CD8-positive, alpha-beta memory T cell (primary cell): Measurements from ENCODE around the gene GCDH. TPM values are rescaled to one million over a fixed set of nuclear protein-coding genes. Genes with fewer than 3 reads are reported as not detected.

ENCODE experiments used
- CTCF ChIA-PET: fragments of 350-600 bp; sonication (Branson Sonifier 250); formaldehyde crosslinking; loops from one replicate; lab custom pipeline; 2021; ENCODE audit warnings: antibody characterized with exemption; lab: Charles Lee
- POLR2A ChIA-PET: fragments of 350-600 bp; sonication (Branson Sonifier 250); formaldehyde crosslinking; loops from one replicate; lab custom pipeline; 2021; ENCODE audit warnings: antibody characterized with exemption; lab: Charles Lee
- DNase-seq, 5 donors: peaks; one replicate each; pipeline versions ENCODE4 v3.0.0 to v3.0.0-alpha.2; 2020 to 2022; ENCODE audit warnings: mixed read lengths in 1 of 5
- H3K27ac ChIP-seq: one replicate; pipeline ENCODE4 v1.7.0; 2013; ENCODE audit warnings: low read depth, mild to moderate bottlenecking, low read length, moderate library complexity
- H3K27me3 ChIP-seq: 2 replicates; pipeline ENCODE4 v1.7.0; 2013; ENCODE audit warnings: low read length, mild to moderate bottlenecking; ENCODE audit not compliant: insufficient read depth, poor library complexity, severe bottlenecking
- H3K36me3 ChIP-seq: 2 replicates; pipeline ENCODE4 v1.7.0; 2013; ENCODE audit warnings: mild to moderate bottlenecking, low read length, moderate library complexity; ENCODE audit not compliant: insufficient read depth
- H3K4me1 ChIP-seq: 2 replicates; pipeline ENCODE4 v1.7.0; 2013; ENCODE audit warnings: mild to moderate bottlenecking, low read length, moderate library complexity; ENCODE audit not compliant: insufficient read depth
- H3K4me3 ChIP-seq: 2 replicates; pipeline ENCODE4 v1.7.0; 2013; ENCODE audit warnings: mild to moderate bottlenecking, low read length
- H3K9me3 ChIP-seq: 2 replicates; pipeline ENCODE4 v1.7.0; 2013; ENCODE audit warnings: mild to moderate bottlenecking, low read length
- H3K27ac Mint-ChIP-seq, 8 donors: one replicate each; pipeline ENCODE4 v1.8.0; 2020 to 2021; ENCODE audit warnings: mixed read lengths in 8 of 8, mild to moderate bottlenecking in 6 of 8, inconsistent platforms in 3 of 8, moderate library complexity in 3 of 8
- H3K27me3 Mint-ChIP-seq, 2 donors: one replicate each; pipeline ENCODE4 v1.8.0; 2020 to 2021; ENCODE audit warnings: mixed read lengths in 2 of 2, mild to moderate bottlenecking in 1 of 2, moderate library complexity in 1 of 2
- H3K36me3 Mint-ChIP-seq, 3 donors: one replicate each; pipeline ENCODE4 v1.8.0; 2020 to 2021; ENCODE audit warnings: mixed read lengths in 3 of 3, inconsistent platforms in 1 of 3, mild to moderate bottlenecking in 1 of 3
- H3K4me1 Mint-ChIP-seq, 3 donors: one replicate each; pipeline ENCODE4 v1.8.0; 2020 to 2021; ENCODE audit warnings: mixed read lengths in 3 of 3, inconsistent platforms in 1 of 3, mild to moderate bottlenecking in 1 of 3
- H3K4me3 Mint-ChIP-seq, 7 donors: one replicate each; pipeline ENCODE4 v1.8.0; 2020 to 2021; ENCODE audit warnings: mixed read lengths in 7 of 7, mild to moderate bottlenecking in 6 of 7, moderate library complexity in 4 of 7, inconsistent platforms in 2 of 7
- H3K9me3 Mint-ChIP-seq, 5 donors: one replicate each; pipeline ENCODE4 v1.8.0; 2020 to 2022; ENCODE audit warnings: mixed read lengths in 5 of 5, mild to moderate bottlenecking in 3 of 5, moderate library complexity in 2 of 5, inconsistent platforms in 1 of 5
- polyA plus RNA-seq: library from polyadenylated mRNA; unstranded; fragments of 300-500 nt; fragmentation: Illumina TruSeq; gene quantifications from one replicate; pipeline ENCODE4 v1.2.3, GENCODE V29; 2021
- total RNA-seq, 2 experiments: library from RNA; stranded (reverse); gene quantifications; one replicate each; pipeline ENCODE4 v1.2.3, GENCODE V29; 2021

GCDH gene
- total and polyA plus RNA-seq, 3 experiments from 2014 or later: 19.7 to 60.1 (median 59.4) TPM

DNA sequence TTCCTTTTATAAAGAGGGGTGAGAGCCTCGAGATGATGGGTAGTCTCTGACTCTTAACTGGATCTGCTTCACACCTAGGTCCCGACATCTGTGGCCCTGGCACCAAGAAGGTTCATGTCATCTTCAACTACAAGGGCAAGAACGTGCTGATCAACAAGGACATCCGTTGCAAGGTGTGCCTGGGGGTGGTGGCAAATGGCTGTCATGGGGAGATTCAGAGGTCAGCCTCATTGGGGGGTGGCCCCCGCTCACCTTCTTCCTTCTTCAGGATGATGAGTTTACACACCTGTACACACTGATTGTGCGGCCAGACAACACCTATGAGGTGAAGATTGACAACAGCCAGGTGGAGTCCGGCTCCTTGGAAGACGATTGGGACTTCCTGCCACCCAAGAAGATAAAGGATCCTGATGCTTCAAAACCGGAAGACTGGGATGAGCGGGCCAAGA lies 49.0 kb downstream of the GCDH start:
- Mint-ChIP-seq H3K27me3 (peaks cover 0 to 4% of the 10 kb centered on the region in 2 donors), H3K4me3 (peak overlapping the region; percentile 94 to 99 (median 99)), H3K27ac (peak overlapping the region in 7 of 8 donors; percentile 91 to 98 (median 97)), H3K9me3 (no peaks in the 10 kb centered on the region), H3K36me3 (peaks cover 14 to 65% (median 19%) of the 10 kb centered on the region in 3 donors), H3K4me1 (peaks cover 39 to 66% (median 42%) of the 10 kb centered on the region in 3 donors)
- Histone ChIP-seq H3K4me3 (peak overlapping the region; percentile 81), H3K36me3 (peaks cover 56% of the 10 kb centered on the region), H3K27me3 (no peaks in the 10 kb centered on the region), H3K9me3 (no peaks in the 10 kb centered on the region), H3K27ac (peak overlapping the region; percentile 93), H3K4me1 (peaks cover 45% of the 10 kb centered on the region)
- no peak for DNase-seq
- CTCF ChIA-PET: interaction anchor here (0.6 to 1.3 kb wide), 2 partner anchors 25 to 55 kb away, joined by 4 to 5 read pairs; no protein-coding TSS in a partner anchor
- POLR2A ChIA-PET: interaction anchor here (0.6 to 1.2 kb wide), 3 partner anchors 48 to 453 kb away, joined by 3 to 6 read pairs (median 4); partner anchors contain the start of gene GCDH

DNA sequence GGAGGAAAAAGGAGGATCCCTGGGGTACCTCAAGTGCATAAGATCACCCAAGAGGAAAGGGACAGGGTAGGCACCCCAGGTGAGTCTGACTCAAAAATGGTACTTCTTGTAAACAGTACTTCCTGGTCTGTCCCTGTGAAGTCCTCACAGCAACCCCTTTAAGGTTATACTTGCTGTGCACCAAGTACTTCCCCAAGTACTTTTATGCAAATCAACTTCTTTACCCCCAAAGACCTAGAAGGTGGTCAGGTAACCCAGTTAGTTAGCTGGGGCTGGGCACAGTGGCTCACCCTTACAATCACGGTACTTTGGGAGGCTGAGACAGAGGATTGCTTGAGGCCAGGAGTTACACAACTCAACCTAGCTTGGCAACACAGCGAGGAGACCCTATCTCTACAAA lies 49.9 kb downstream of the GCDH start:
- CTCF ChIA-PET: no interaction called here
- Mint-ChIP-seq H3K36me3 (peaks cover 14 to 71% (median 19%) of the 10 kb centered on the region in 3 donors), H3K9me3 (peaks cover 0 to 2% (median 0%) of the 10 kb centered on the region in 5 donors), H3K27ac (peak overlapping the region in 7 of 8 donors; percentile 26 to 91 (median 56)), H3K4me1 (peaks cover 43 to 74% (median 50%) of the 10 kb centered on the region in 3 donors), H3K27me3 (peaks cover 0 to 7% of the 10 kb centered on the region in 2 donors), H3K4me3 (peak overlapping the region in 6 of 7 donors; percentile 23 to 99 (median 74))
- DNase-seq: no peak
- Histone ChIP-seq H3K4me1 (peaks cover 50% of the 10 kb centered on the region), H3K9me3 (no peaks in the 10 kb centered on the region), H3K27me3 (no peaks in the 10 kb centered on the region), H3K27ac (peak overlapping the region; percentile 12), H3K4me3 (no peak overlapping the region), H3K36me3 (peaks cover 60% of the 10 kb centered on the region)
- POLR2A ChIA-PET: interaction anchor here (0.7 kb wide), 1 partner anchor 51 kb away, joined by 3 read pairs; no protein-coding TSS in a partner anchor

- Histone ChIP-seq H3K36me3 (peaks cover 72% of the 10 kb centered on the region), H3K4me3 (no peak overlapping the region), H3K4me1 (peaks cover 46% of the 10 kb centered on the region), H3K27ac (no peak overlapping the region), H3K27me3 (no peaks in the 10 kb centered on the region), H3K9me3 (no peaks in the 10 kb centered on the region)
- DNase-seq: no peak
- Mint-ChIP-seq H3K27ac (peak overlapping the region in 7 of 8 donors; percentile 60 to 97 (median 83)), H3K4me1 (peaks cover 51 to 75% (median 56%) of the 10 kb centered on the region in 3 donors), H3K27me3 (peaks cover 0 to 6% of the 10 kb centered on the region in 2 donors), H3K36me3 (peaks cover 14 to 86% (median 19%) of the 10 kb centered on the region in 3 donors), H3K4me3 (peak overlapping the region in 6 of 7 donors; percentile 13 to 79 (median 36)), H3K9me3 (peaks cover 0 to 2% (median 0%) of the 10 kb centered on the region in 5 donors)
- POLR2A ChIA-PET: interaction anchor here (0.7 kb wide), 1 partner anchor 1435 kb away, joined by 10 read pairs; no protein-coding TSS in a partner anchor
- CTCF ChIA-PET: interaction anchor here (0.7 to 1.4 kb wide), 3 partner anchors 22 to 96 kb away, joined by 3 to 4 read pairs (median 4); no protein-coding TSS in a partner anchor
These were observed 52.6 kb downstream of the GCDH start for GRCh38 chr19:12943437-12944044.

GRCh38 chr19:12944104-12944674 lies 53.2 kb downstream of the GCDH start:
- POLR2A ChIA-PET: interaction anchor here (0.6 to 0.9 kb wide), 2 partner anchors 54 to 1566 kb away, joined by 5 to 6 read pairs; partner anchors contain the start of gene GCDH
- Histone ChIP-seq H3K4me3 (no peak overlapping the region), H3K4me1 (peaks cover 45% of the 10 kb centered on the region), H3K36me3 (peaks cover 78% of the 10 kb centered on the region), H3K27me3 (no peaks in the 10 kb centered on the region), H3K9me3 (no peaks in the 10 kb centered on the region), H3K27ac (no peak overlapping the region)
- Mint-ChIP-seq H3K27me3 (peaks cover 0 to 6% of the 10 kb centered on the region in 2 donors), H3K36me3 (peaks cover 14 to 86% (median 19%) of the 10 kb centered on the region in 3 donors), H3K27ac (peak overlapping the region in 6 of 8 donors; percentile 63 to 98 (median 96)), H3K4me3 (peak overlapping the region in 2 of 7 donors; percentile 19 to 90), H3K4me1 (peaks cover 46 to 70% (median 52%) of the 10 kb centered on the region in 3 donors), H3K9me3 (peaks cover 0 to 2% (median 0%) of the 10 kb centered on the region in 5 donors)
- CTCF ChIA-PET: interaction anchor here (1.0 to 1.4 kb wide), 2 partner anchors 21 to 59 kb away, joined by 4 read pairs; no protein-coding TSS in a partner anchor
- no peak for DNase-seq

GRCh38 chr19:12945479-12946091 lies 54.6 kb downstream of the GCDH start, which contains the start of gene RAD23A:
TSS of gene RAD23A (plus strand) at chr19:12945862. CDS start at chr19:12945949, 87 bp downstream.
- CTCF ChIA-PET: interaction anchor here (0.9 to 1.3 kb wide), 2 partner anchors 19 to 55 kb away, joined by 4 to 5 read pairs; partner anchors contain the start of gene GCDH
- peak within 1 kb of the TSS; percentile 95 to 98 (median 96) for H3K27ac Mint-ChIP-seq
- Histone ChIP-seq H3K9me3 (no peaks in the 10 kb centered on the region), H3K27ac (peak within 1 kb of the TSS; percentile 74), H3K36me3 (peaks cover 75% of the 10 kb centered on the region), H3K4me1 (peaks cover 31% of the 10 kb centered on the region), H3K4me3 (peak within 1 kb of the TSS; percentile 73), H3K27me3 (no peaks in the 10 kb centered on the region)
- peaks cover 5 to 86% (median 10%) of the 10 kb centered on the region in 3 donors for H3K36me3 Mint-ChIP-seq
- peaks cover 0 to 6% of the 10 kb centered on the region in 2 donors for H3K27me3 Mint-ChIP-seq
- peak within 1 kb of the TSS; percentile 87 to 96 (median 91) for H3K4me3 Mint-ChIP-seq
- peaks cover 34 to 62% (median 38%) of the 10 kb centered on the region in 3 donors for H3K4me1 Mint-ChIP-seq
- peaks cover 0 to 2% (median 0%) of the 10 kb centered on the region in 5 donors for H3K9me3 Mint-ChIP-seq
- DNase-seq: peak; percentile 98 to 99 (median 98)
- POLR2A ChIA-PET: interaction anchor here (0.6 to 3.8 kb wide), 2 partner anchors 11 kb away, joined by 3 to 12 read pairs; partner anchors contain the start of gene GADD45GIP1

- peak overlapping the region; percentile 90 to 97 (median 92) for H3K27ac Mint-ChIP-seq
- DNase-seq: peak in 3 of 5 donors; percentile 28 to 64 (median 42)
- H3K4me3 Mint-ChIP-seq: peak overlapping the region; percentile 83 to 96 (median 88)
- H3K27ac ChIP-seq: peak overlapping the region; percentile 74
- peaks cover 69% of the 10 kb centered on the region for H3K36me3 ChIP-seq
- H3K27me3 ChIP-seq: no peaks in the 10 kb centered on the region
- H3K36me3 Mint-ChIP-seq: peaks cover 5 to 86% (median 9%) of the 10 kb centered on the region in 3 donors
- H3K4me1 Mint-ChIP-seq: peaks cover 31 to 56% (median 34%) of the 10 kb centered on the region in 3 donors
- H3K27me3 Mint-ChIP-seq: peaks cover 0 to 6% of the 10 kb centered on the region in 2 donors
- peak overlapping the region; percentile 73 for H3K4me3 ChIP-seq
- H3K4me1 ChIP-seq: peaks cover 25% of the 10 kb centered on the region
- H3K9me3 Mint-ChIP-seq: peaks cover 0 to 2% (median 0%) of the 10 kb centered on the region in 5 donors
- ChIA-PET CTCF (interaction anchor here (0.9 to 1.3 kb wide), 2 partner anchors 19 to 56 kb away, joined by 4 to 5 read pairs; partner anchors contain the start of gene GCDH), POLR2A (interaction anchor here (0.6 to 3.8 kb wide), 6 partner anchors 9 to 225 kb away, joined by 3 to 12 read pairs (median 4); partner anchors contain the start of genes DNASE2 and GADD45GIP1)
- no peaks in the 10 kb centered on the region for H3K9me3 ChIP-seq
These were observed 55.2 kb downstream of the GCDH start for GRCh38 chr19:12946092-12946721.
